GDM1 (cell line): ENCODE data around the gene CCL27.
"Not testable (repeated sequence)": the region's sequence is repeated elsewhere in the genome, so short reads cannot be mapped to it uniquely, and the experiment has no call there.

Experiments
- DNase-seq: peaks from one replicate; lab custom pipeline; 2025; lab: John Stamatoyannopoulos, UW

CCL27 gene

GRCh38 chr9:34650816-34651215 lies 11.6 kb downstream of the CCL27 start:
- DNase-seq = no peak

GRCh38 chr9:34648673-34649072 lies 13.8 kb downstream of the CCL27 start:
- DNase-seq = no peak

GRCh38 chr9:34647651-34648050 lies 14.8 kb downstream of the CCL27 start:
- DNase-seq = no peak

GRCh38 chr9:34647084-34647403 lies 15.4 kb downstream of the CCL27 start:
- DNase-seq = no peak

- DNase-seq = peak; percentile 82
These were observed 16.0 kb downstream of the CCL27 start, which contains the start of gene GALT for GRCh38 chr9:34646211-34647083. Gene GALT, plus strand, starts transcription at chr9:34646675. Its CDS starts 30 bp downstream, at chr9:34646705.

- no peak for DNase-seq
These were observed 17.6 kb downstream of the CCL27 start for GRCh38 chr9:34644766-34645314.

GRCh38 chr9:34642679-34643078 lies 19.8 kb downstream of the CCL27 start:
- DNase-seq = no peak

GRCh38 chr9:34639322-34639721 lies 23.1 kb downstream of the CCL27 start:
- DNase-seq = not testable (repeated sequence)

- no peak for DNase-seq
These were observed 24.4 kb downstream of the CCL27 start for GRCh38 chr9:34638138-34638445.

- peak; percentile 89 for DNase-seq
These were observed 24.9 kb downstream of the CCL27 start, which contains the start of gene SIGMAR1 for GRCh38 chr9:34637356-34638137. Gene SIGMAR1, minus strand, starts transcription at chr9:34637787. Its CDS starts 90 bp downstream, at chr9:34637697.

GRCh38 chr9:34636791-34637355 lies 25.6 kb downstream of the CCL27 start:
- no peak for DNase-seq

- DNase-seq = no peak
These were observed 26.9 kb downstream of the CCL27 start for GRCh38 chr9:34635556-34635955.

GRCh38 chr9:34634551-34635248 lies 27.8 kb downstream of the CCL27 start:
- DNase-seq = no peak

GRCh38 chr9:34633851-34634550 lies 28.5 kb downstream of the CCL27 start:
- DNase-seq = peak; percentile 39

GRCh38 chr9:34633166-34633565 lies 29.3 kb downstream of the CCL27 start:
- DNase-seq = no peak

- DNase-seq = no peak
These were observed 31.9 kb downstream of the CCL27 start for GRCh38 chr9:34630402-34631154.

- no peak for DNase-seq
These were observed 33.0 kb downstream of the CCL27 start for GRCh38 chr9:34629491-34629808.

- DNase-seq = no peak
These were observed 33.6 kb downstream of the CCL27 start, which contains the start of gene ARID3C for GRCh38 chr9:34628656-34629490. Gene ARID3C, minus strand, starts transcription at chr9:34629066. Its CDS starts 1,052 bp downstream, at chr9:34628014.
